DOHH2 (cell line): ENCODE results near the gene VSIR.

Experiments used
- H3F3A ChIP-seq: fragments of 200-600 bp; sonication (generic), shearing (Covaris generic); 2 replicates; pipeline ENCODE4 v1.6.0; 2016; ENCODE audit warnings: antibody characterized with exemption, mild to moderate bottlenecking; ENCODE audit not compliant: control insufficient read depth, insufficient read depth
- H3K27ac ChIP-seq: fragments of 200-600 bp; sonication (generic); 2 replicates; pipeline ENCODE4 v1.5.1; 2014; ENCODE audit warnings: low read depth, mild to moderate bottlenecking, low read length, moderate library complexity
- H3K27me3 ChIP-seq: fragments of 200-600 bp; sonication (generic); 2 replicates; pipeline ENCODE4 v1.6.1; 2014; ENCODE audit warnings: mild to moderate bottlenecking, low read length, mixed read lengths; ENCODE audit not compliant: control insufficient read depth
- H3K36me3 ChIP-seq: fragments of 200-600 bp; sonication (generic); 2 replicates; pipeline ENCODE4 v1.6.1; 2014; ENCODE audit warnings: mild to moderate bottlenecking, low read length, moderate library complexity, mixed read lengths; ENCODE audit not compliant: control insufficient read depth
- H3K4me1 ChIP-seq: fragments of 200-600 bp; sonication (generic); 2 replicates; pipeline ENCODE4 v1.6.1; 2014; ENCODE audit warnings: mild to moderate bottlenecking, low read length, mixed read lengths; ENCODE audit not compliant: control insufficient read depth
- H3K4me2 ChIP-seq: fragments of 200-600 bp; sonication (generic); 2 replicates; pipeline ENCODE4 v1.6.0; 2014; ENCODE audit warnings: mild to moderate bottlenecking, low read length, moderate library complexity
- H3K4me3 ChIP-seq: fragments of 200-600 bp; sonication (generic); 2 replicates; pipeline ENCODE4 v1.5.1; 2014; ENCODE audit warnings: mild to moderate bottlenecking, low read length, mixed read lengths
- H3K79me2 ChIP-seq: fragments of 200-600 bp; sonication (generic); 2 replicates; pipeline ENCODE4 v1.6.1; 2014; ENCODE audit warnings: mild to moderate bottlenecking, low read length, mixed read lengths; ENCODE audit not compliant: control insufficient read depth
- H3K9me2 ChIP-seq: fragments of 200-600 bp; sonication (generic); replicated peaks from 2 replicates; pipeline ENCODE4 v1.6.1; 2014; ENCODE audit warnings: mild to moderate bottlenecking, low read length, mixed read lengths; ENCODE audit not compliant: control insufficient read depth
- H3K9me3 ChIP-seq: fragments of 200-600 bp; sonication (generic); 2 replicates; pipeline ENCODE4 v1.6.1; 2014; ENCODE audit warnings: antibody characterized with exemption, low read length, mixed read lengths; ENCODE audit not compliant: control insufficient read depth, insufficient read depth
- H4K20me1 ChIP-seq: fragments of 200-600 bp; sonication (generic); 2 replicates; pipeline ENCODE4 v1.6.0; 2014; ENCODE audit warnings: low read depth, mild to moderate bottlenecking, antibody characterized with exemption, low read length, moderate library complexity; ENCODE audit not compliant: control insufficient read depth, insufficient read depth
- EZH2phosphoT487 ChIP-seq: fragments of 200-600 bp; sonication (generic); IDR thresholded peaks from 2 replicates; pipeline ENCODE4 v1.6.1; 2017; ENCODE audit warnings: borderline replicate concordance, mild to moderate bottlenecking, antibody characterized with exemption, low read length, moderate library complexity, mixed read lengths
- TF ChIP-seq, protein P1 (sequence below): fragments of 200-600 bp; sonication (generic); IDR thresholded peaks from one replicate; pipeline ENCODE4 v1.5.1; 2014; ENCODE audit warnings: antibody characterized with exemption, mild to moderate bottlenecking, low read depth, low read length; ENCODE audit not compliant: poor library complexity, severe bottlenecking

Gene VSIR

DNA sequence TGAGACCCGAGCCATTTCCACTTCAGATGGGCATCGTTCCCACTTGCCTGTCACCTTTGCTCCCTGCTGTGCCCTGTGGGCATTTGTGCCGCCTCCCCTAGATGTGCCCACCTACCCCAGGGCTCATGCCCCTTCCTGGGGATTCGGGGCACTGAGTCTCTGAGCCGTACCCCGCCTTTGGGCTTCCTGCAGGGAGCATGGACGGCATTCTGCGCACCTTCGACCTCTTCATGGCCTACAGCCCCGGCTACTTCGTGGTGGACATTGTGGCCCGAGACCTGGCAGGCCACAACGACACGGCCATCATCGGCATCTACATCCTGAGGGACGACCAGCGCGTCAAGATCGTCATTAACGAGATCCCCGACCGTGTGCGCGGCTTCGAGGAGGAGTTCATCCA lies 36.3 kb upstream of the VSIR start:
- H3K36me3 ChIP-seq = no peaks in the 10 kb centered on the region
- H3K27ac ChIP-seq = no peak overlapping the region
- H3K4me2 ChIP-seq = no peak overlapping the region
- H4K20me1 ChIP-seq = no peaks in the 10 kb centered on the region
- peaks cover 3% of the 10 kb centered on the region; the same call in 1 of the 2 replicates for H3K4me1 ChIP-seq
- TF ChIP-seq, protein P1, sequence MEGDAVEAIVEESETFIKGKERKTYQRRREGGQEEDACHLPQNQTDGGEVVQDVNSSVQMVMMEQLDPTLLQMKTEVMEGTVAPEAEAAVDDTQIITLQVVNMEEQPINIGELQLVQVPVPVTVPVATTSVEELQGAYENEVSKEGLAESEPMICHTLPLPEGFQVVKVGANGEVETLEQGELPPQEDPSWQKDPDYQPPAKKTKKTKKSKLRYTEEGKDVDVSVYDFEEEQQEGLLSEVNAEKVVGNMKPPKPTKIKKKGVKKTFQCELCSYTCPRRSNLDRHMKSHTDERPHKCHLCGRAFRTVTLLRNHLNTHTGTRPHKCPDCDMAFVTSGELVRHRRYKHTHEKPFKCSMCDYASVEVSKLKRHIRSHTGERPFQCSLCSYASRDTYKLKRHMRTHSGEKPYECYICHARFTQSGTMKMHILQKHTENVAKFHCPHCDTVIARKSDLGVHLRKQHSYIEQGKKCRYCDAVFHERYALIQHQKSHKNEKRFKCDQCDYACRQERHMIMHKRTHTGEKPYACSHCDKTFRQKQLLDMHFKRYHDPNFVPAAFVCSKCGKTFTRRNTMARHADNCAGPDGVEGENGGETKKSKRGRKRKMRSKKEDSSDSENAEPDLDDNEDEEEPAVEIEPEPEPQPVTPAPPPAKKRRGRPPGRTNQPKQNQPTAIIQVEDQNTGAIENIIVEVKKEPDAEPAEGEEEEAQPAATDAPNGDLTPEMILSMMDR = no peak
- TF ChIP-seq EZH2phosphoT487 = no peak
- H3K79me2 ChIP-seq = no peaks in the 10 kb centered on the region
- H3K9me2 ChIP-seq = no peaks in the 10 kb centered on the region
- no peaks in the 10 kb centered on the region for H3F3A ChIP-seq
- no peak overlapping the region for H3K4me3 ChIP-seq
- no peaks in the 10 kb centered on the region for H3K9me3 ChIP-seq
- no peaks in the 10 kb centered on the region for H3K27me3 ChIP-seq

DNA sequence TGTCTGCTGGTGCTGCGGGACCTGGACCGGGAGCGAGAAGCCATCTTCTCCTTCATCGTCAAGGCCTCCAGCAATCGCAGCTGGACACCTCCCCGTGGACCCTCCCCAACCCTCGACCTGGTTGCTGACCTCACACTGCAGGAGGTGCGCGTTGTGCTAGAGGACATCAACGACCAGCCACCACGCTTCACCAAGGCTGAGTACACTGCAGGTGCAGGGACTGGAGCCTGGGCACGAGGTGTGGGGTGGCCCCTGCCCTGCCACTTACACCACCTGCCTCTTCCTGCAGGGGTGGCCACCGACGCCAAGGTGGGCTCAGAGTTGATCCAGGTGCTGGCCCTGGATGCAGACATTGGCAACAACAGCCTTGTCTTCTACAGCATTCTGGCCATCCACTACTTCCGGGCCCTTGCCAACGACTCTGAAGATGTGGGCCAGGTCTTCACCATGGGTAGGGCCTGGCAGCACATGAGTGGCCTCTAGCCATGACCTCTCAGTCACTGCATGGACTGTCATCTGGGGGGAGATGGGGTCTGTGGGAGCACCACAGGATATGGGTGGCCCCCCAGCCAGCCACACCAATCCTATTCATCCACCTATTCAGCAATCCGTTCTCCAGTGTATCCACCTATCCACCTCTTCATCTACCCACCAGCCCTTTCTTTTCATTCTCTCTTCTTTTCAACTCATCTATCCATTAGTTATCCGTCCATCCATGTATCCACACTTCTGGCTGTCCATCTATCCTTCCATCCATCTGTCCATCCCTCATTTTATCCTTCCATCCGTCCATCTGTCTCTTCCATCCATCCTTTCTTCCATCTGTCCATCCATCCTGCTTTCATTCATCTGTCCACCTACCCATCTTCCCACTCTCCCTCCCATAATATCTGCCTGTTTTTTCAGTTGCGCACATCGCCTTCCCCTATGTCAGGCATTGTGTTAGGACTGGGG lies 34.5 kb upstream of the VSIR start:
- no peaks in the 10 kb centered on the region for H3F3A ChIP-seq
- no peak overlapping the region for H3K27ac ChIP-seq
- H3K9me2 ChIP-seq = no peaks in the 10 kb centered on the region
- no peak overlapping the region for H3K4me3 ChIP-seq
- no peaks in the 10 kb centered on the region for H3K79me2 ChIP-seq
- H3K4me2 ChIP-seq = no peak overlapping the region
- no peaks in the 10 kb centered on the region for H4K20me1 ChIP-seq
- TF ChIP-seq, protein P1 = no peak
- TF ChIP-seq EZH2phosphoT487 = no peak
- no peaks in the 10 kb centered on the region for H3K27me3 ChIP-seq
- peaks cover 3% of the 10 kb centered on the region; the same call in 1 of the 2 replicates for H3K4me1 ChIP-seq
- no peaks in the 10 kb centered on the region for H3K36me3 ChIP-seq
- H3K9me3 ChIP-seq = no peaks in the 10 kb centered on the region

DNA sequence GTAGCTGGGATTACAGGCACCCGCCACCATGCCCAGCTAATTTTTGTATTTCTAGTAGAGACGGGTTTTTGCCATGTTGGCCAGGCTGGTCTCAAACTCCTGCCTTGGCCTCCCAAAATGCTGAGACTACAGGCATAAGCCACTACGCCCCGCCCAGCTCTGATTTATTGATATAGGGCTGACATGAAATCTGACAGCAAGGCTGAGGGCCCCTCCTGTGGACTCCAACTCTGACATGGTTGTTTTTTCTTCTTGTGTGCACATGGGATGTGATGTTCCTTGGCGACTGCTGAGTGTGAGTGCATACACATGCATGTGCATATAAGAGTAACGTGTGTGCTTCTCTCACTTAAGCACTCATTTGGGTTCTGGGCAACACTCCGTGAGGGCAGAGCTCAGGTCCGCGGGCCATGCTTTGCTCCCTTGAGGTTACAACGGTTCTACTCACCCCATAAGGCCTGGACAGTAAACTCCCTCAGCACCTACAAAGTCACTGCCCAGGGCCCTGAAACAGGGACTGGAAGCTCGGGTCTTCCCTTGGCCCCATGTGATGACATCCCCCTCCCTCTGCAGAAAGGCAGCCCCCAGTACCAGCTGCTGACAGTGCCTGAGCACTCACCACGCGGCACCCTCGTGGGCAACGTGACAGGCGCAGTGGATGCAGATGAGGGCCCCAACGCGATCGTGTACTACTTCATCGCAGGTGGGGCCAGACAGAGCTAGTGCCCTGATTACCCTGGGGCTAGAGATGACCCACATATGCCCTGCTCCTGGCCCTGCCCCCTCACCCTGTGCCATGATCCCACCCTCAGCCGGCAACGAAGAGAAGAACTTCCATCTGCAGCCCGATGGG lies 33.6 kb upstream of the VSIR start:
- Histone ChIP-seq H3K4me1 (peaks cover under 1% of the 10 kb centered on the region; the same call in 1 of the 2 replicates), H4K20me1 (no peaks in the 10 kb centered on the region), H3K79me2 (no peaks in the 10 kb centered on the region), H3K9me3 (no peaks in the 10 kb centered on the region), H3K36me3 (no peaks in the 10 kb centered on the region), H3K4me2 (no peak overlapping the region), H3F3A (no peaks in the 10 kb centered on the region), H3K9me2 (no peaks in the 10 kb centered on the region), H3K4me3 (no peak overlapping the region), H3K27ac (no peak overlapping the region), H3K27me3 (no peaks in the 10 kb centered on the region)
- TF ChIP-seq, protein P1 = no peak
- no peak for TF ChIP-seq EZH2phosphoT487
